ENCODE results near the gene FANCG.

The FANCG gene

DNA sequence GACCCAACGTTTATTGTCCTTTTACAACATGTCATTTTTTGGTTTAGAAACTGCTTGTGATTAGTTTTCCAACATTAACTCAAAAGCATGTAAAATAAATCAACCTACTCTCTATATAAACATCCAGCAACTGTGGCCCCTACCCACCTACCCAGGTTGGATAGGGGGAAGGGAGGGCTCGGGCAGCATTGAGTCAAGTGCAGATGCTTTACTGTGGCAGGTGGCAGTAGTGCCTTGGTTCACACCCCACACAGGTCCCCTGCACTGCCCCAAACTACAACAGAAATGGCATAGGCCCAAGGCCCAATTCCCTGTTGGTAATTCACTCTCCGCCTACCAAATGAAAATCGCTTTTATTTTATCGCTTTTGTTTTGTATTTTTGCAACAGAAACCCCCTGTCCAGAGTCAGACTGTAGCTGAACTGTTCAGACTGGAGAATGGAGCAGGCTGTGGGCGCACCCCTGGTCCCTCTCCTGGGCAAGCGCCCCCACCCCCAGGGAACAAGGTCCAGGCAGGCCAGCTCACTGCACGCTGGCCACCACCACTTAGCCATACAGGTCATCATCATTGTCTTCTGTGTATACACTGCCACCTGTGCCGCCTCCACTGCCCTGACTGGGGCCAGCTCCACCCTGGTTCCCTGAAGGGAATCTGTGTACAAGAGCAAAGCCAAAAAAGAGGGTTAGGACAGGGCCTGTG, 23.0 kb downstream of the FANCG start:
- TF ChIP-seq ZFX (IDR thresholded peaks at IDR 0.05; ENCODE audit: borderline replicate concordance) = no peak
- TF ChIP-seq, protein P1, sequence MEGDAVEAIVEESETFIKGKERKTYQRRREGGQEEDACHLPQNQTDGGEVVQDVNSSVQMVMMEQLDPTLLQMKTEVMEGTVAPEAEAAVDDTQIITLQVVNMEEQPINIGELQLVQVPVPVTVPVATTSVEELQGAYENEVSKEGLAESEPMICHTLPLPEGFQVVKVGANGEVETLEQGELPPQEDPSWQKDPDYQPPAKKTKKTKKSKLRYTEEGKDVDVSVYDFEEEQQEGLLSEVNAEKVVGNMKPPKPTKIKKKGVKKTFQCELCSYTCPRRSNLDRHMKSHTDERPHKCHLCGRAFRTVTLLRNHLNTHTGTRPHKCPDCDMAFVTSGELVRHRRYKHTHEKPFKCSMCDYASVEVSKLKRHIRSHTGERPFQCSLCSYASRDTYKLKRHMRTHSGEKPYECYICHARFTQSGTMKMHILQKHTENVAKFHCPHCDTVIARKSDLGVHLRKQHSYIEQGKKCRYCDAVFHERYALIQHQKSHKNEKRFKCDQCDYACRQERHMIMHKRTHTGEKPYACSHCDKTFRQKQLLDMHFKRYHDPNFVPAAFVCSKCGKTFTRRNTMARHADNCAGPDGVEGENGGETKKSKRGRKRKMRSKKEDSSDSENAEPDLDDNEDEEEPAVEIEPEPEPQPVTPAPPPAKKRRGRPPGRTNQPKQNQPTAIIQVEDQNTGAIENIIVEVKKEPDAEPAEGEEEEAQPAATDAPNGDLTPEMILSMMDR (IDR thresholded peaks at IDR 0.05) = no peak
- 0 out of 2 replicates have a peak overlapping the region, but pooled peaks have one; percentile 2 for H3K27ac ChIP-seq

DNA sequence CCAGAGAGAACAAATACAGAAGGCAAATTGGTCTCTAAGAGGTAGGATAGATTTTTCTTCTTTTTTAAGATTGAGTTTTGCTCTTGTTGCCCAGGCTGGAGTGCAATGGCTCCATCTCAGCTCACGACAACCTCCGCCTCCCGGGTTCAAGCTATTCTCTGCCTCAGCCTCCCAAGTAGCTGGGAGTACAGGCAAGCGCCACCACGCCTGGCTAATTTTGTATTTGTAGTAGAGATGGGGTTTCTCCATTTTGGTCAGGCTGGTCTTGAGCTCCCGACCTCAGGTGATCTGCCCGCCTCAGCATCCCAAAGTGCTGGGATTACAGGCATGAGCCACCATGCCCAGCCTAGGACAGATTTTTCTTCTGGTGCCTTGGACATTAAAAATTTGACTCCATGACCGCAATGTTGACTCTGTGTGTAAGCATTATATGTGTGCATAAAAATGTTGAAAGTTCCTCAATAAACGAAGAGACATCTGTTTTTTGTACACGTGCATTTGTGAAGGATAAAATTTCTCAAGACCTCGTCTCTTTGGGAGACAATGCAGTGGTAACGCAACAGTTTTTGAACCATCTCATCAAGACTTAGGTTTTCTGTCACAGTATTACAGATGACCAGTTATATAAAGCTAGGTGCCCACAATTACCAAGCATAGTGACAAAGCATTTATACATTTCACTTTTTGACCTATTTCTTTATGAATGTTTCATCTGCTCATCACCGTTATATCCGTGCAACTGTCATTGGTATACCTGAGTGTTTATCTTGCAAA, 24.7 kb downstream of the FANCG start:
- 0 out of 2 replicates have a peak overlapping the region, but pooled peaks have one; percentile 18 for H3K27ac ChIP-seq
- TF ChIP-seq ZFX (IDR thresholded peaks at IDR 0.05; ENCODE audit: borderline replicate concordance) = no peak
- TF ChIP-seq, protein P1 (IDR thresholded peaks at IDR 0.05) = no peak

DNA sequence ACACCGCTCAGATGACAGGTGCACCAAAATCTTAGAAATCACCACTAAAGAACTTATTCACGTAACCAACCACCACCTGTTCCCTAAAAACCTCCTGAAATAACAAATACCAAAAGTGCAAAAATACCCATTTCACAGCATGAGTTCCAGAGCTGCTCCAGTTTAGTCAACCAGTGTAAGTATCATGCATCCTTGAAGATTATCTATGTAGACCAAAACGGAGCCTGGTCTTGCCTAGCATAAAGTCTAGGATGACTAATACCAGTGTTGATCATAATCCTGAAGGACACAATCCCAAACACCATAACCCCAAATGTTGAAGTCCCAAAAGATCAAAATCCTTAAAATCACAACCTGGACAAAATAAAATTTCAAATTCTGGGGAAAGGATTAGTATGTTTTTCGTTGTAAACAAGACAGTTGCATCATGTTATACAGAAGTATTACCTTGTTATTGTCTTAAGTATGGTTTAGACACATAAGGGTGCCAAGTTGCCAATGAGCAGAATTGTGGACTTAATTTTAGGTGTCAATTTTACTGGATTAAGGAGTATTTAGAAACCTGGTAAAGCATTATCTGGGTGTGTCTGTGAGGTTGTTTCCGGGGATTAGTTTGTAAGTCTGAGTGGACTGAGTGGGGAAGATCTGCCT, 25.4 kb downstream of the FANCG start:
- TF ChIP-seq ZFX (IDR thresholded peaks at IDR 0.05; ENCODE audit: borderline replicate concordance) = no peak
- TF ChIP-seq, protein P1 (IDR thresholded peaks at IDR 0.05) = no peak
- 0 out of 2 replicates have a peak overlapping the region, but pooled peaks have one; percentile 18 for H3K27ac ChIP-seq

DNA sequence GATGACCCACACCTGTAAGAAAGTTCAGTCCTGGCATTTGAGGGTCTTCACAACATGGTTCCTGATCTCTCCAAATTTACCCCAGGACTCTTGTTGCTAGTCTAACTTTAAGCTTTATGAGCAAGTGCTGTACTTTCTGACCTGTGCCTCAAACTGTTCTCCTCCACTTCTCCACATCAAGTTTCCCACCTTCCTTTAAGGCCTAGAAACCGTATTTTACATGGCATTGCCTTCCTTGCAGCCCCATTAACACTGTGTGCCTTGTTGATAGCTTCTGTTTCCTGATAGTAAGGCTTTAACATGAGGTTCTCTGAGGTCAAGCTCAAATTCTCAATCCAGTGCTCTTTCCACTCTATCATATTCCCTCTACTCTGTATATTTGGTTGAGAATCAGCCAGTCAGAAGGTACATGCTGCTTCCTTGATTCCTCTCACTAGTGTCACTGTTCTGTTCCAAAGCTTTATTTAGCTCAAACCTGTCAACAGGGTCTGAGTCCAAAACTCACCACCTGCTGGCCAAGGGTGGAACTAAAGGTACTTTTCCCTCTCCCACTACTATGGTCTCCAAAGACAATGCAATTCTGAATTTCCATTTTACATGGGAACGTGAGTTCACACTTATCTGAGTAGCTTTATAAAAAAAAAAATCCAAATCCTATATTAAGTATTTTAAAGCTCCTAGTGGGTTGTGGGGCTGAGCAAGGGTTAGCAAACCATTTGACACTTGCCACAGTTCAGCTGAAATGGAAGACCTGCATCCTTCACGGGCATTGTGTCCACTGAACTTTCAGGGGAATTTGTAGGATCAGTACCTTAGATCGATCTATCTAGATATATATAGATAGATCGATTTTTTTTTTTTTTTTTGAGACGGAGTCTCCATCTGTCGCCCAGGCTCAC, 28.4 kb downstream of the FANCG start:
- no peak overlapping the region for H3K27ac ChIP-seq

DNA sequence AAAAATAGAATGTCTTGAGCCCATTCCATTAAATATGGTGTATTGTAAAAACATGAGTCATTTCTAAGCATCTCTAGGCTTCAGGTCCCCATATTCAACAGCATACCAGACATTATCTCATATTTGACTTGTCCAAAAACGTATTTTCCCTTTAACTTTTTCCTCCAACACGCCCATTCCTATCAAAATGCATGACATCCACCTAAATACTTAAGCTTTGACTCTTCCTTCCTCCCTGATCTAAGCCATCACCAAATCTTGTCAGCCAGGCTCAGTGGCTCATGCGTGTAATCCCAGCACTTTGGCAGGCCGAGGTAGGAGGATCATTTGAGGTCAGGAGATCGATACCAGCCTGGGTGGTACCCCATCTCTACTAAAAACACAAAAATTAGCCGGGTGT, 31.2 kb downstream of the FANCG start:
- no peak for TF ChIP-seq ZFX (IDR thresholded peaks at IDR 0.05; ENCODE audit: borderline replicate concordance)
- H3K27ac ChIP-seq = no peak overlapping the region

More for the DNA sequence above, 28.4 kb downstream of the FANCG start:
- TF ChIP-seq ZFX (IDR thresholded peaks at IDR 0.05; ENCODE audit: borderline replicate concordance) = no peak
- TF ChIP-seq, protein P1 (IDR thresholded peaks at IDR 0.05) = peak; percentile 77

DNA sequence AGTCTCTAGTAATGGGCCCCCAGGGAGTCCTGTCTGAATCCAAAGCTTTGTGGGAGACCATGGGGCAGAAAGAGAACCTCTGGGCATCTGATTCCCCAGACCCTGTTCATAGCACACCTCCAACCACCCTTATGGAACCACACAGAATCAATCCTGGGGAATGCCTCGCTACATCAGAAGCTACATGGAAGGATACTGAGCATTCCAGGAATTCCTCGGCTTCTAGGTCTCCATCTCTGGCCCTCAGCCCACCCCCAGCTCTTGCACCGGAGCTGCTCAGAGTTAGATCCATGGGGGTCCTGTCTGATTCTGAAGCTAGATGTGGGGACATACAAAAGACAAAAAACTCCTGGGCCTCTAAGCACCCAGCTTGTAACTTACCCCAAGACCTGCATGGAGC, 35.7 kb downstream of the FANCG start:
- no peak overlapping the region for H3K27ac ChIP-seq
- TF ChIP-seq, protein P1 (IDR thresholded peaks at IDR 0.05) = no peak
- TF ChIP-seq ZFX (IDR thresholded peaks at IDR 0.05; ENCODE audit: borderline replicate concordance) = no peak
